ENCODE measurements around the gene GSTCD.
"Not testable (repeated sequence)": the region's sequence is repeated elsewhere in the genome, so short reads cannot be mapped to it uniquely, and the experiment has no call there.

The GSTCD gene

DNA sequence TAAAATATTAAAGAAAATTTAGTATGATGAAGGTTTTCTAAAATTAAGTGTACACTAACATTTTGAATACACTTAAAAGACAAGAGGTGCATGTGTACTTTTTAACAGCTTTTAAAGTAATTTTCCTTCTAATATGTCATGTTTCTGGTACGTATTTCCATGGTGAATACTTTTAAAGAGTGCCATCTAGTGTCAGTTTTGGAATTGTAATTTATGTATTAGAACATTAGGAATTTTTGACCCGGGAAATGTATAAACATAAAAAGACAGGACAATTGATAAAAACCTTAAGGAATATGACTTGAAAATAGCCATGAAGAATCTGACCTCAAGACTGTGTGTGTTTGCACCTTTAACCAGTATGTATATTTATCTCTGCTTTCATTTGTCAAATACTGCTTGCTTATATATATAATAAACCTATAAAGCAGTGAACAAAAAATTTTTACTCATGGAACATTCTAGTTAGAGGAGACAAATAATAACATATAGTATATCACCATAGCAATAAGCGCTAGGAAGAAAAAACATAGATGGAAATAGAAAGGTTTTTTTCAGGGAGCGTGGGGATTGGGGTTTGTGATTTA lies 7.2 kb downstream of the GSTCD start:
- no peak for DNase-seq (ENCODE audit: low spot score)

DNA sequence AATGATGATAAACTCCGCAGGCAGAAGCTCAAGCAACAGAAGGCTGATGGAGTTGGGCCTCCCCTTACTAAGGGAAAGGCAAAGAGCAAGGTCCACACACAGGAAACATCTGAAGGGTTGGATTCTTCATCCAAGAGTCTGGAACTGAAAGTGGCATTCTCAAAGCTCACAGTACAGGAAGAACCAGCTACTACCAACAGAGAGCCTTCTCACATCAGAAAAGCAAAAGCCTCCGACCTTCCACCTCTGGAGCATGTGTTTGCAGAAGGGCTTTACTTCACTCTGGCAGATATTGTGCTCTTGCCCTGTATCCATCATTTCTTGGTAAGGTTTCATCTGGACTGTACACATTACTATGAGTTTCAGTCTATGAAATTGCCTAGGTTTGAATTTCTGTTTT lies 10.6 kb downstream of the GSTCD start:
- DNase-seq (ENCODE audit: low spot score), result no peak

DNA sequence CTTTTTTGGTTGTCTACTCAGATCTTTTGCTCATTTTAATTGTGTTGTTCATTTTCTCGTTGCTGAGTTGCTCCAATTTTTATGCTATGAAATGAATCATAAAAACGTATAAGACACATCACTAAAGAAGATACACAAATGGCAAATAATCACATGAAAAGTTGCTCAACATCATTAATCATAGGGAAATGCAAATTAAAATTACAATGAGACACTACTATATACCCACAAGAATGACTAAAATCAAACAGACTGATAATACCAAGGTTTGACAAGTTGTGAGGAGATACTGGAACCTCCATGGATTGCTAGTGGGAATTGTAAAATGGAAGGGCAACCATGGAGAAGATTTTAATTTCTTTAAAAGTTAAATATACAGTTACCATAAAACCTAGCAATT lies 17.0 kb downstream of the GSTCD start:
- DNase-seq (ENCODE audit: low spot score), result no peak

- DNase-seq (ENCODE audit: low spot score), result not testable (repeated sequence)
Observed at GRCh38 chr4:105729895-105730294, 21.3 kb downstream of the GSTCD start.

- DNase-seq (ENCODE audit: low spot score), result not testable (repeated sequence)
Observed at GRCh38 chr4:105735217-105735616, 26.6 kb downstream of the GSTCD start.

- DNase-seq (ENCODE audit: low spot score), result no peak
Observed at GRCh38 chr4:105741548-105741947, 33.0 kb downstream of the GSTCD start.

DNA sequence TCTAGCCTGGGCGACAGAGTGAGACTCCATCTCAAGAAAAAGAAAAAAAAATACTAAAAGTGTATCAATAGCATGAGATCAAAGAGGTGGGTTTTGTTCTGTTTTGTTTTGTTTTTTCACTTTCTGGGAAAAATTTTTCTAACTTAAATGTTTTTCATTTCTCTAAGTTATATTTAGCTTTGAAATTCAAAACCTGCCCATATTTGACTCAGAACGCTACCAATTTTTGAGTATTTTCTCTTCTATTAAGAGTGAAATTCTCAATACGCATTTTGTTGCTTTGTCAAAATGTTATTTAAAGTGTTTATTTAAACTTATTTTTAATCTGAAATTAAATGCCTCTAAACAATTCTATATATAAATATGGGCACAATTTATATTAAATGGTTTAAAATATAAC lies 39.6 kb downstream of the GSTCD start:
- no peak for DNase-seq (ENCODE audit: low spot score)

DNA sequence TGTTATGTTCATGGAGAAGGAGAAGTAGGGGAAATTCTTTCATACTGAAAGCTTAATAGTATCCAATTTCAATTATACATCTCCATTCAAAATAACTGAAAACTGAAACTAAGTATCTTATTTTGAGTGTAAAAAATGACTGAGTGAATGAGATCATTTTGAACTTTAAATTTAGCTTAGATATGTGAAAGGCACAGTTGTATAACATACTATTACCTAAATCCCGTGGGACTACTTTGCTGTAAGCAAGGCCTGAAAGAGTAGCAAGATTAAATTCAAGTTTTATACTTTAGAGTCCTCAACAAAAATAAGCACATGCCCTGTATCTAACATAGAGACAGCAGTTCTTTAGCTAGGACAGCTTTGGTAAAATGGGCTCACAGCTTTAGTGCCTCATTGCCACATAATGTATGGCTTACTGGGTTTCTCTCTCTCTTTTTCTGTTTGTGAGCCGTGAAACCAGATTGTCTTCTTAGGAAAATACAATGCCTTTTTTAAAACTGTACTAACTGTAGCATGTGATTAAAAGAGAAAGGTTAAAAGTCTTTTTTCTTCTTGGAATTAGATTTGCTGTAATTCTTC lies 43.2 kb downstream of the GSTCD start:
- DNase-seq (ENCODE audit: low spot score), result no peak

GRCh38 chr4:105753361-105753760 lies 44.8 kb downstream of the GSTCD start:
- DNase-seq (ENCODE audit: low spot score), result no peak

DNA sequence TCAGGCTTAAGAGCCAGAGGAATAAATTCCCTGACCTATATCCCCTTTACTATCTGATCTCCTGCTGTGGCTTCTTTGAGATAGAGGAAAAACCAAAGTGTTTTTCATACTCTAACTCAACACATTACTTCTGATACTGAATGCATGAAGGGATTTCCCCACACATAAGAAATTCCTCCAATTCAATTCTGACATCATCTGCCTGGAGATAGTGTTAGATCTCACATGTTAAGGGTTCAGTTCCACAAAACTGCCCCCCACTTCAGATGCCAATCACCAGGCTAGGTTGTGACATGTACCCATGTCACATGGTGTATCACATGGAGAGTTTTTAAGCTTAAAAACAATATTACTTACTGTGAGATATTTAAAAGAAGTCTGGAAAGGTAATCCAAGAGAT lies 46.8 kb downstream of the GSTCD start:
- no peak for DNase-seq (ENCODE audit: low spot score)

- DNase-seq (ENCODE audit: low spot score), result no peak
Observed at GRCh38 chr4:105758958-105759357, 50.4 kb downstream of the GSTCD start.

- DNase-seq (ENCODE audit: low spot score), result no peak
Observed at GRCh38 chr4:105765690-105766407, 57.3 kb downstream of the GSTCD start.

- no peak for DNase-seq (ENCODE audit: low spot score)
Observed at GRCh38 chr4:105767579-105767978, 59.0 kb downstream of the GSTCD start.

DNA sequence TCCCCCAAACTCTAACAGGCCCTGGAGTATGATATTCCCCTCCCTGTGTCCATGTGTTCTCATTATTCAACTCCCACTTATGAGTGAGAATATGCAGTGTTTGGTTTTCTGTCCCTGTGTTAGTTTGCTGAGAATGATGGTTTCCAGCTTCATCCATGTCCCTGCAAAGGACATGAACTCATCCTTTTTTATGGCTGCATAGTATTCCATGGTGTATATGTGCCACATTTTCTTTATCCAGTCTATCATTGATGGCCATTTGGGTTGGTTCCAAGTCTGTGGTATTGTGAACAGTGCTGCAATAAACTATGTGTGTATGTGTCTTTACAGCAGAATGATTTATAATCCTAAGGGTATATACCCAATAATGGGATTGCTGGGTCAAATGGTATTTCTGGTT lies 61.9 kb downstream of the GSTCD start:
- not testable (repeated sequence) for DNase-seq (ENCODE audit: low spot score)

DNA sequence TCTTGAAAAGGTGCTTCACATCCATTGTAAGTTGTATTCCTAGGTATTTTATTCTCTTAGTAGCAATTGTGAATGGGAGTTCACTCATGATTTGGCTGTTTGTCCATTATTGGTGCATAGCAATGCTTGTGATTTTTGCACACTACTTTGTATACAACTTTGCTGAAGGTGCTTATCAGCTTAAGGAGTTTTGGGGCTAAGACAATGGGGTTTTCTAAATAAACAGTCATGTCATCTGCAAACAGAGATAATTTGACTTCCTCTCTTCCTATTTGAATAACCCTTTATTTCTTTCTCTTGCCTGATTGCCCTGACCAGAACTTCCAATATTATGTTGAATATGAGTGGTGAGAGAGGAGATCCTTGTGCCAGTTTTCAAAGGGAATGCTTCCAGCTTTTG lies 63.5 kb downstream of the GSTCD start:
- DNase-seq (ENCODE audit: low spot score), result not testable (repeated sequence)

GRCh38 chr4:105775760-105776415 lies 67.3 kb downstream of the GSTCD start:
- DNase-seq (ENCODE audit: low spot score), result not testable (repeated sequence)

GRCh38 chr4:105780176-105780575 lies 71.6 kb downstream of the GSTCD start:
- DNase-seq (ENCODE audit: low spot score), result no peak

DNA sequence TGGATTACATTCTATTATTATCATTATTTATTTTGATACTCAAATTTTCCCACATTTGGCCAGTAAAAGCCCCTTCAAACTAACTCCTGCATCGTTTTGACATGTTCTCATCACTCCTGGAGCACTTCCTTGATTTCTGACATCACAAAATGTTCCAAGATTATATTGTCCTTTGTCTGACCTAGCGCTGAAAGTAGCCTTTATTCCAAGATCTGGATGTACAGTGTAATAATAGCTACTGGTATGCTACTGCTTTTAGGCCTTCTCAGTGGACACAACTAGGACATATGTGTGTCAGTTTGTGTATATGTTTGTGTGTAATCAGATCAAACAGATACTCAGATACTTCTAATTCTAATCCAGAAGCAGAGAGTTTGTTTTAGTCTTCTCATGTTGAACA lies 76.2 kb downstream of the GSTCD start:
- DNase-seq (ENCODE audit: low spot score), result no peak

GRCh38 chr4:105785792-105786191 lies 77.2 kb downstream of the GSTCD start:
- DNase-seq (ENCODE audit: low spot score), result no peak

- no peak for DNase-seq (ENCODE audit: low spot score)
Observed at GRCh38 chr4:105786748-105787147, 78.2 kb downstream of the GSTCD start.

- no peak for DNase-seq (ENCODE audit: low spot score)
Observed at GRCh38 chr4:105797225-105797624, 88.6 kb downstream of the GSTCD start.

GRCh38 chr4:105805501-105806120 lies 97.0 kb downstream of the GSTCD start:
- no peak for DNase-seq (ENCODE audit: low spot score)

- DNase-seq (ENCODE audit: low spot score), result no peak
Observed at GRCh38 chr4:105807496-105807895, 98.9 kb downstream of the GSTCD start.
